ENCODE data around the gene HBG2.

DNA sequence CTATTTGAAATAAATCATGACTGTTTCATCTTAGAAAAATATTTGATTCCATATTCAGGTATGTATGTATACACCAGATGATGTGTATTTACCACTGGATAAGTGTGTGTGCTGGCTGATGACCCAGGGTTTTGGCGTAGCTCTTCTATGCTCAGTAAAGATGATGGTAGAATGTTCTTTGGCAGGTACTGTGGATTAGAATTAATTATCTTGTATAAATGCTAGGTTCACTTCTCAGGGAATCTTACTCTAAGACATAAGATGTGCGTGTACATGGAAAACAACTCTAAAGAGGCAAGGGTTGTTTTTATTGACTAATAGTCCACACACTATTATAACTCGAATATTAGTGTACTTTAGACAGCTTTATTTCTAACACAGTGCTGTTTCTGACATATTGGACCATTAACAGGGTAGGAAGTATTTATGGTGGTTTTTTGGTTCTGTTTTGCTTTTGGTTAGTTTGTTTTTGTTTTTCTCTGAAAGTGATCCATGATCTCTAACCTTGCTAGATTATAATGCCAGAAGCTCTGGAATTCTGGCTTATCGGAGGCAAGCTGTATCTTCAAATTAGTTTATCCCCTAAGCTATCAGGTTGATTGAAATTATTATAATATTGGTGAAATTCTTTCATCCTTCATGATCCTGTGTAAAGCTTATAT is 3.9 kb downstream of the HBG2 start:
- TF ChIP-seq, protein P1, sequence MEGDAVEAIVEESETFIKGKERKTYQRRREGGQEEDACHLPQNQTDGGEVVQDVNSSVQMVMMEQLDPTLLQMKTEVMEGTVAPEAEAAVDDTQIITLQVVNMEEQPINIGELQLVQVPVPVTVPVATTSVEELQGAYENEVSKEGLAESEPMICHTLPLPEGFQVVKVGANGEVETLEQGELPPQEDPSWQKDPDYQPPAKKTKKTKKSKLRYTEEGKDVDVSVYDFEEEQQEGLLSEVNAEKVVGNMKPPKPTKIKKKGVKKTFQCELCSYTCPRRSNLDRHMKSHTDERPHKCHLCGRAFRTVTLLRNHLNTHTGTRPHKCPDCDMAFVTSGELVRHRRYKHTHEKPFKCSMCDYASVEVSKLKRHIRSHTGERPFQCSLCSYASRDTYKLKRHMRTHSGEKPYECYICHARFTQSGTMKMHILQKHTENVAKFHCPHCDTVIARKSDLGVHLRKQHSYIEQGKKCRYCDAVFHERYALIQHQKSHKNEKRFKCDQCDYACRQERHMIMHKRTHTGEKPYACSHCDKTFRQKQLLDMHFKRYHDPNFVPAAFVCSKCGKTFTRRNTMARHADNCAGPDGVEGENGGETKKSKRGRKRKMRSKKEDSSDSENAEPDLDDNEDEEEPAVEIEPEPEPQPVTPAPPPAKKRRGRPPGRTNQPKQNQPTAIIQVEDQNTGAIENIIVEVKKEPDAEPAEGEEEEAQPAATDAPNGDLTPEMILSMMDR (IDR thresholded peaks at IDR 0.05): no peak
- TF ChIP-seq POLR2A (IDR thresholded peaks at IDR 0.05) (no peak), EP300 (IDR thresholded peaks at IDR 0.05) (no peak)
